Measurements from ENCODE around the gene RRP1B.

GRCh38 chr21:43634618-43635017, 24.7 kb upstream of the RRP1B start:
- TF ChIP-seq POLR2A (IDR thresholded peaks at IDR 0.05; ENCODE audit: low read length) (no peak), GATA1 (IDR thresholded peaks at IDR 0.05; ENCODE audit: low read depth, low read length) (no peak)
